Ishikawa (cell line): ENCODE results near the gene CD55.

ENCODE experiments used
- CEBPB ChIP-seq: IDR thresholded peaks from 2 replicates; pipeline ENCODE4 v1.6.1; 2012
- CREB1 ChIP-seq: IDR thresholded peaks from 2 replicates; pipeline ENCODE4 v1.6.1; 2012; ENCODE audit warnings: low read depth
- EGR1 ChIP-seq: IDR thresholded peaks from 2 replicates; pipeline ENCODE4 v1.6.1; 2012
- EP300 ChIP-seq: IDR thresholded peaks from 2 replicates; pipeline ENCODE4 v1.6.1; 2012; ENCODE audit warnings: borderline replicate concordance
- FOXM1 ChIP-seq: IDR thresholded peaks from 2 replicates; pipeline ENCODE4 v1.6.1; 2012; ENCODE audit warnings: low read depth, borderline replicate concordance
- MAX ChIP-seq: IDR thresholded peaks from 2 replicates; pipeline ENCODE4 v1.6.1; 2012
- NFIC ChIP-seq: IDR thresholded peaks from 2 replicates; pipeline ENCODE4 v1.6.1; 2012
- RAD21 ChIP-seq: IDR thresholded peaks from 2 replicates; pipeline ENCODE4 v1.6.1; 2012; ENCODE audit warnings: low read depth
- TAF1 ChIP-seq: IDR thresholded peaks from 2 replicates; pipeline ENCODE4 v1.6.1; 2012; ENCODE audit warnings: low read depth, mild to moderate bottlenecking
- TCF12 ChIP-seq: IDR thresholded peaks from 2 replicates; pipeline ENCODE4 v1.6.1; 2012; ENCODE audit warnings: low read depth
- TEAD4 ChIP-seq: IDR thresholded peaks from 2 replicates; pipeline ENCODE4 v1.6.1; 2012
- YY1 ChIP-seq: IDR thresholded peaks from 2 replicates; pipeline ENCODE4 v1.6.1; 2012; ENCODE audit warnings: low read depth
- ZBTB7A ChIP-seq: IDR thresholded peaks from 2 replicates; pipeline ENCODE4 v1.6.1; 2012; ENCODE audit warnings: low read depth
- TF ChIP-seq, protein P1 (sequence below): IDR thresholded peaks from 2 replicates; pipeline ENCODE4 v1.6.1; 2012
- TF ChIP-seq, protein P2 (sequence below): IDR thresholded peaks from 2 replicates; pipeline ENCODE4 v1.6.1; 2012; ENCODE audit warnings: low read depth, mild to moderate bottlenecking

The CD55 gene

DNA sequence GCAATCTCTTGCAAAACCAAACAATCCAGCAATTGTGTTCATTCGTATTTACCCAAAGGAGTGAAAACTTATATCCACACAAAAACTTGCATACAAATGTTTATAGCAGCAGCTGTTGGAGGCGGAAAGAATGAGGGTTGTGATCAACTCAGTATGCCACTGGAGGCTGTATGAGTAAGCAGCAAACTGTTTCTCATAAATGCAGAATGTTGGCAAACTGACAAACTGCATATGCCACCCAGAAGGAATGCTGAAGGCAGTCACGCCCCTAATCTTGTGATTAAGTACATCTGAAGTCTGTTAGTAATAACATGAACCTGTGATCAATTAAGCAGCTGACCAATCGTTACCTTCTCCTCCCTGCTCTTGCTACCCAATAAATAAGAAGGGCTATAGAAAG is 72.1 kb downstream of the CD55 start:
- no peak for TF ChIP-seq EGR1
- TF ChIP-seq ZBTB7A: no peak
- peak; percentile 66; the same call in 1 of the 2 replicates for TF ChIP-seq EP300
- no peak for TF ChIP-seq CEBPB
- TF ChIP-seq TCF12: peak; percentile 68
- no peak for TF ChIP-seq RAD21
- TF ChIP-seq, protein P1, sequence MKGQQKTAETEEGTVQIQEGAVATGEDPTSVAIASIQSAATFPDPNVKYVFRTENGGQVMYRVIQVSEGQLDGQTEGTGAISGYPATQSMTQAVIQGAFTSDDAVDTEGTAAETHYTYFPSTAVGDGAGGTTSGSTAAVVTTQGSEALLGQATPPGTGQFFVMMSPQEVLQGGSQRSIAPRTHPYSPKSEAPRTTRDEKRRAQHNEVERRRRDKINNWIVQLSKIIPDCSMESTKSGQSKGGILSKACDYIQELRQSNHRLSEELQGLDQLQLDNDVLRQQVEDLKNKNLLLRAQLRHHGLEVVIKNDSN: no peak
- peak; percentile 90 for TF ChIP-seq TEAD4
- no peak for TF ChIP-seq YY1
- TF ChIP-seq NFIC: peak; percentile 88
- no peak for TF ChIP-seq TAF1
- no peak for TF ChIP-seq CREB1
- no peak for TF ChIP-seq MAX
- no peak for TF ChIP-seq FOXM1
- TF ChIP-seq, protein P2, sequence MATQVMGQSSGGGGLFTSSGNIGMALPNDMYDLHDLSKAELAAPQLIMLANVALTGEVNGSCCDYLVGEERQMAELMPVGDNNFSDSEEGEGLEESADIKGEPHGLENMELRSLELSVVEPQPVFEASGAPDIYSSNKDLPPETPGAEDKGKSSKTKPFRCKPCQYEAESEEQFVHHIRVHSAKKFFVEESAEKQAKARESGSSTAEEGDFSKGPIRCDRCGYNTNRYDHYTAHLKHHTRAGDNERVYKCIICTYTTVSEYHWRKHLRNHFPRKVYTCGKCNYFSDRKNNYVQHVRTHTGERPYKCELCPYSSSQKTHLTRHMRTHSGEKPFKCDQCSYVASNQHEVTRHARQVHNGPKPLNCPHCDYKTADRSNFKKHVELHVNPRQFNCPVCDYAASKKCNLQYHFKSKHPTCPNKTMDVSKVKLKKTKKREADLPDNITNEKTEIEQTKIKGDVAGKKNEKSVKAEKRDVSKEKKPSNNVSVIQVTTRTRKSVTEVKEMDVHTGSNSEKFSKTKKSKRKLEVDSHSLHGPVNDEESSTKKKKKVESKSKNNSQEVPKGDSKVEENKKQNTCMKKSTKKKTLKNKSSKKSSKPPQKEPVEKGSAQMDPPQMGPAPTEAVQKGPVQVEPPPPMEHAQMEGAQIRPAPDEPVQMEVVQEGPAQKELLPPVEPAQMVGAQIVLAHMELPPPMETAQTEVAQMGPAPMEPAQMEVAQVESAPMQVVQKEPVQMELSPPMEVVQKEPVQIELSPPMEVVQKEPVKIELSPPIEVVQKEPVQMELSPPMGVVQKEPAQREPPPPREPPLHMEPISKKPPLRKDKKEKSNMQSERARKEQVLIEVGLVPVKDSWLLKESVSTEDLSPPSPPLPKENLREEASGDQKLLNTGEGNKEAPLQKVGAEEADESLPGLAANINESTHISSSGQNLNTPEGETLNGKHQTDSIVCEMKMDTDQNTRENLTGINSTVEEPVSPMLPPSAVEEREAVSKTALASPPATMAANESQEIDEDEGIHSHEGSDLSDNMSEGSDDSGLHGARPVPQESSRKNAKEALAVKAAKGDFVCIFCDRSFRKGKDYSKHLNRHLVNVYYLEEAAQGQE: no peak

GRCh38 chr1:207396168-207396746 is 74.8 kb downstream of the CD55 start:
- TF ChIP-seq TCF12: no peak
- no peak for TF ChIP-seq NFIC
- no peak for TF ChIP-seq CREB1
- no peak for TF ChIP-seq FOXM1
- TF ChIP-seq ZBTB7A: no peak
- TF ChIP-seq YY1: no peak
- no peak for TF ChIP-seq EGR1
- TF ChIP-seq TAF1: no peak

GRCh38 chr1:207397525-207397926 is 76.0 kb downstream of the CD55 start:
- TF ChIP-seq CEBPB (no peak), TEAD4 (no peak), ZBTB7A (no peak), EP300 (no peak), TCF12 (no peak), EGR1 (no peak), YY1 (no peak), RAD21 (no peak), TAF1 (no peak)
- TF ChIP-seq, protein P1: no peak

DNA sequence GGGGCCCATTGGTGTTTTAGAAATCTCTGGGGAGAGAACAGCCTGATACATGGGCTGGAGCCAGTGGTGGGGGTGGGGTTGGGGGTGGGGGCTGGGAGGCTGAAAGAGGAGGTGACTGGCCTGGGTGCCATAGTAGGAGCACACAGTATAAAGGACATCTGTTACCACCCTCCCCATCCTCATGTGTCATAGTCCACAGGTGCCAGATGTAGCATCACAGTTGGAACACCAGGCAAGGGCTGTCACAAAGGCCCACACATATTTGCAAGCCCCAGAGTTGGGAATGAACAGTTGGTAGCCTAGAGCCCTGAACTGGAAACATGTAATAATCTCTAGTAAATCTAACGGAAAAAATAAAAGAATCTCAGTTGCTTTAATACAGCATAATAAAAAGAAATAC is 77.5 kb downstream of the CD55 start:
- TF ChIP-seq RAD21 (no peak), TAF1 (no peak), ZBTB7A (no peak), TCF12 (no peak), CEBPB (no peak), EP300 (no peak), YY1 (no peak), EGR1 (no peak), MAX (no peak), NFIC (no peak)
- TF ChIP-seq, protein P2: no peak
- TF ChIP-seq, protein P1: no peak

GRCh38 chr1:207401578-207401977 is 80.1 kb downstream of the CD55 start:
- TF ChIP-seq FOXM1 (no peak), EGR1 (no peak)
- TF ChIP-seq, protein P1: no peak

GRCh38 chr1:207402744-207403143 is 81.3 kb downstream of the CD55 start:
- TF ChIP-seq, protein P2: no peak
- TF ChIP-seq FOXM1 (no peak), TEAD4 (no peak), ZBTB7A (no peak), MAX (no peak)
